HCT116 (cell line): ENCODE data around the gene BBLN. TPM values are rescaled to one million over a fixed set of nuclear protein-coding genes. Genes with fewer than 3 reads are reported as not detected.

Experiments
- CTCF ChIP-seq, 3 experiments: fragments of 200-600 bp in 1 of 3; sonication (generic) in 1 of 3; IDR thresholded peaks in 2 of 3; conservative IDR thresholded peaks in 1 of 3; 2 replicates each; pipeline ENCODE4 v1.5.1; 2012 to 2017; ENCODE audit warnings: low read depth in 2 of 3, low read length in 2 of 3, antibody characterized with exemption in 1 of 3, borderline replicate concordance in 1 of 3, control low read depth in 1 of 3, mild to moderate bottlenecking in 1 of 3, mixed read lengths in 1 of 3, mixed run types in 1 of 3, moderate library complexity in 1 of 3; ENCODE audit not compliant: insufficient read depth in 1 of 3
- EGR1 ChIP-seq: IDR thresholded peaks from 2 replicates; pipeline ENCODE4 v1.6.1; 2012; ENCODE audit warnings: low read depth
- FOSL1 ChIP-seq: IDR thresholded peaks from 2 replicates; pipeline ENCODE4 v1.6.1; 2012; ENCODE audit warnings: low read depth
- JUND ChIP-seq: IDR thresholded peaks from 2 replicates; pipeline ENCODE4 v1.6.1; 2012
- RAD21 ChIP-seq: IDR thresholded peaks from 2 replicates; pipeline ENCODE4 v1.6.1; 2012; ENCODE audit warnings: low read depth, mild to moderate bottlenecking
- REST ChIP-seq: IDR thresholded peaks from 2 replicates; pipeline ENCODE4 v1.6.1; 2012; ENCODE audit warnings: low read depth
- total RNA-seq: library from RNA; stranded (reverse); gene quantifications from one replicate; pipeline ENCODE4 v1.2.1, GENCODE V29; 2021; ENCODE audit not compliant: unreplicated experiment
- TF ChIP-seq, protein P1 (sequence below): IDR thresholded peaks from 2 replicates; pipeline ENCODE4 v1.6.1; 2012

BBLN gene
- total RNA-seq, 1 experiment from 2014 or later, result 119 TPM

GRCh38 chr9:128203024-128203706 is 43.1 kb downstream of the BBLN start, which contains the start of gene DNM1 (continued):
- peak in 2 of 3 experiments; percentile 62 to 69; a peak in 4 of 6 replicates for TF ChIP-seq CTCF (IDR thresholded peaks at IDR 0.05 in 2 of 3, conservative IDR thresholded peaks at IDR 0.05 in 1 of 3; ENCODE audit: borderline replicate concordance in 1 of 3, insufficient read depth in 1 of 3, low read depth in 2 of 3, low read length in 2 of 3)
- no peak for TF ChIP-seq RAD21
- no peak for TF ChIP-seq EGR1
- no peak for TF ChIP-seq FOSL1
- no peak for TF ChIP-seq REST
- TF ChIP-seq JUND, result no peak
- TF ChIP-seq, protein P1, sequence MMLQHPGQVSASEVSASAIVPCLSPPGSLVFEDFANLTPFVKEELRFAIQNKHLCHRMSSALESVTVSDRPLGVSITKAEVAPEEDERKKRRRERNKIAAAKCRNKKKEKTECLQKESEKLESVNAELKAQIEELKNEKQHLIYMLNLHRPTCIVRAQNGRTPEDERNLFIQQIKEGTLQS, result no peak
- TF ChIP-seq, all 23 proteins: peak for 4
